H1 (cell line): Measurements from ENCODE around the gene FAIM2. TPM values are rescaled to one million over a fixed set of nuclear protein-coding genes. Genes with fewer than 3 reads are reported as not detected.

Experiments
- CTCF ChIA-PET: fragments of 300-600 bp; sonication (Branson Sonifier 250); formaldehyde crosslinking; loops from one replicate; lab custom pipeline; 2021; ENCODE audit not compliant: partially characterized antibody; lab: Charles Lee
- POLR2A ChIA-PET: fragments of 300-600 bp; sonication (Branson Sonifier 250); formaldehyde crosslinking; loops from one replicate; lab custom pipeline; 2021; ENCODE audit warnings: inconsistent platforms; ENCODE audit not compliant: partially characterized antibody; lab: Charles Lee
- DNase-seq, 2 experiments: peaks; one replicate each; pipeline versions ENCODE4 v3.0.0 to v3.0.0-alpha.2; 2010 to 2022; ENCODE audit warnings: low spot score in 2 of 2, low read depth in 1 of 2, mixed read lengths in 1 of 2
- FAIRE-seq: peaks from 2 replicates; lab custom pipeline; 2011; peaks lifted over from hg19 to GRCh38; lab: Jason Lieb, UNC
- H2AFZ ChIP-seq: 2 replicates; pipeline ENCODE4 v1.8.1; 2012; ENCODE audit warnings: low read length, inconsistent platforms
- H2AK5ac ChIP-seq: 2 replicates; pipeline ENCODE4 v1.6.1; 2013; ENCODE audit warnings: low read depth, low read length
- H2BK120ac ChIP-seq: replicated peaks from 2 replicates; pipeline ENCODE3; 2013; ENCODE audit warnings: low read depth, low read length, inconsistent platforms
- H2BK12ac ChIP-seq: 2 replicates; pipeline ENCODE4 v1.6.1; 2013; ENCODE audit warnings: low read depth, low read length
- H2BK15ac ChIP-seq: 2 replicates; pipeline ENCODE4 v1.6.1; 2013; ENCODE audit warnings: low read length
- H2BK20ac ChIP-seq: 2 replicates; pipeline ENCODE4 v1.6.1; 2013; ENCODE audit warnings: low read length
- H2BK5ac ChIP-seq: 2 replicates; pipeline ENCODE4 v1.6.1; 2013; ENCODE audit warnings: low read depth, low read length
- H3K14ac ChIP-seq: 2 replicates; pipeline ENCODE4 v1.6.1; 2013; ENCODE audit warnings: inconsistent platforms; ENCODE audit not compliant: insufficient read length
- H3K18ac ChIP-seq: 2 replicates; pipeline ENCODE4 v1.6.1; 2013; ENCODE audit warnings: low read length; ENCODE audit errors: extremely low read depth
- H3K23ac ChIP-seq: 2 replicates; pipeline ENCODE4 v1.6.1; 2013; ENCODE audit warnings: inconsistent platforms; ENCODE audit not compliant: insufficient read length
- H3K23me2 ChIP-seq: 2 replicates; pipeline ENCODE4 v1.6.1; 2013; ENCODE audit warnings: low read depth, low read length
- H3K27ac ChIP-seq: 2 replicates; pipeline ENCODE4 v1.6.1; 2011; ENCODE audit warnings: low read depth, low read length, inconsistent platforms
- H3K27me3 ChIP-seq, 4 experiments: replicated peaks in 1 of 4; 1 replicate in 1 of 4; 2 replicates in 3 of 4; pipeline versions ENCODE4 v1.6.1 to v1.8.1; 2011 to 2013; ENCODE audit warnings: low read length in 3 of 4, mild to moderate bottlenecking in 3 of 4, inconsistent platforms in 2 of 4, mixed read lengths in 2 of 4, moderate library complexity in 1 of 4; ENCODE audit not compliant: control insufficient read depth in 3 of 4, insufficient read depth in 3 of 4; ENCODE audit errors: extremely low read depth in 1 of 4
- H3K36me3 ChIP-seq, 4 experiments: 2 replicates each; pipeline versions ENCODE4 v1.6.1 to v1.8.1; 2011 to 2013; ENCODE audit warnings: mild to moderate bottlenecking in 4 of 4, low read length in 3 of 4, moderate library complexity in 2 of 4, control low read depth in 1 of 4, inconsistent platforms in 1 of 4; ENCODE audit not compliant: insufficient read depth in 4 of 4, control insufficient read depth in 2 of 4
- H3K4ac ChIP-seq: replicated peaks from 2 replicates; pipeline ENCODE3; 2013; ENCODE audit warnings: low read length, low read depth, mixed read lengths, inconsistent platforms; ENCODE audit not compliant: insufficient read length
- H3K4me1 ChIP-seq, 4 experiments: replicated peaks in 1 of 4; 1 replicate in 1 of 4; 2 replicates in 3 of 4; pipeline versions ENCODE4 v1.6.1 to v1.8.1; 2011 to 2013; ENCODE audit warnings: low read length in 3 of 4, inconsistent platforms in 2 of 4, mixed read lengths in 1 of 4; ENCODE audit not compliant: insufficient read depth in 4 of 4, control insufficient read depth in 3 of 4
- H3K4me2 ChIP-seq, 2 experiments: 2 replicates each; pipeline versions ENCODE4 v1.6.1 to v1.8.1; 2011 to 2013; ENCODE audit warnings: low read depth in 2 of 2, low read length in 2 of 2, control low read depth in 1 of 2, inconsistent platforms in 1 of 2, mild to moderate bottlenecking in 1 of 2; ENCODE audit not compliant: insufficient read depth in 1 of 2
- H3K4me3 ChIP-seq, 4 experiments: fragments of 200-600, 300-600 bp in 1 of 4; sonication (generic), shearing (Covaris generic), sonication (Bioruptor Twin) in 1 of 4; 2 replicates each; pipeline versions ENCODE4 v1.5.1 to v1.8.1; 2011 to 2016; ENCODE audit warnings: low read length in 4 of 4, low read depth in 3 of 4, control low read depth in 2 of 4, inconsistent platforms in 2 of 4, mild to moderate bottlenecking in 2 of 4, mixed read lengths in 1 of 4, moderate library complexity in 1 of 4; ENCODE audit not compliant: insufficient read depth in 2 of 4; ENCODE audit errors: extremely low read depth in 1 of 4
- H3K56ac ChIP-seq: replicated peaks from 2 replicates; pipeline ENCODE3; 2013; ENCODE audit warnings: low read depth, mild to moderate bottlenecking, mixed read lengths, low read length, inconsistent platforms; ENCODE audit not compliant: insufficient read length
- H3K79me1 ChIP-seq: 2 replicates; pipeline ENCODE4 v1.6.1; 2013; ENCODE audit warnings: low read depth, low read length, control low read depth
- H3K79me2 ChIP-seq, 2 experiments: 2 replicates each; pipeline versions ENCODE4 v1.6.1 to v1.8.1; 2012 to 2013; ENCODE audit warnings: low read length in 2 of 2, mild to moderate bottlenecking in 2 of 2, inconsistent platforms in 1 of 2; ENCODE audit not compliant: insufficient read depth in 2 of 2, control insufficient read depth in 1 of 2
- H3K9ac ChIP-seq, 4 experiments: replicated peaks in 1 of 4; 1 replicate in 1 of 4; 2 replicates in 3 of 4; pipeline versions ENCODE4 v1.6.1 to v1.8.1; 2011 to 2013; ENCODE audit warnings: low read depth in 3 of 4, low read length in 3 of 4, control low read depth in 2 of 4, mild to moderate bottlenecking in 2 of 4, moderate library complexity in 2 of 4, inconsistent platforms in 1 of 4; ENCODE audit errors: extremely low read depth in 1 of 4
- H3K9me3 ChIP-seq, 2 experiments: 2 replicates each; pipeline versions ENCODE4 v1.6.1 to v1.8.1; 2012 to 2013; ENCODE audit warnings: mild to moderate bottlenecking in 2 of 2, moderate library complexity in 2 of 2, control low read depth in 1 of 2, inconsistent platforms in 1 of 2, low read depth in 1 of 2, low read length in 1 of 2, mixed read lengths in 1 of 2; ENCODE audit not compliant: insufficient read depth in 2 of 2
- H4K20me1 ChIP-seq, 2 experiments: replicated peaks in 1 of 2; 2 replicates each; pipeline versions ENCODE3 to v1.8.1; 2011 to 2013; ENCODE audit warnings: inconsistent platforms in 2 of 2, low read length in 2 of 2, mild to moderate bottlenecking in 1 of 2; ENCODE audit not compliant: insufficient read depth in 2 of 2, control insufficient read depth in 1 of 2
- H4K5ac ChIP-seq: 2 replicates; pipeline ENCODE4 v1.6.1; 2013; ENCODE audit warnings: low read length, low read depth, mixed read lengths, inconsistent platforms; ENCODE audit not compliant: insufficient read length
- H4K8ac ChIP-seq: 2 replicates; pipeline ENCODE4 v1.8.0; 2013; ENCODE audit warnings: mild to moderate bottlenecking, moderate library complexity, low read length, inconsistent platforms; ENCODE audit not compliant: insufficient read depth; ENCODE audit errors: extremely low read depth
- H4K91ac ChIP-seq: replicated peaks from 2 replicates; pipeline ENCODE3; 2013; ENCODE audit warnings: low read length, mixed read lengths, inconsistent platforms; ENCODE audit not compliant: insufficient read length
- BACH1 ChIP-seq: IDR thresholded peaks from 2 replicates; pipeline ENCODE4 v1.6.1; 2012; ENCODE audit warnings: low read length, improper control_type of control experiment
- KDM1A ChIP-seq: fragments of 200-600, 300-600 bp; sonication (generic); IDR thresholded peaks from 2 replicates; pipeline ENCODE4 v1.7.1; 2016; ENCODE audit warnings: mild to moderate bottlenecking, low read length, borderline replicate concordance
- NRF1 ChIP-seq: IDR thresholded peaks from 2 replicates; pipeline ENCODE4 v1.6.1; 2011; ENCODE audit warnings: mild to moderate bottlenecking, low read depth, low read length, improper control_type of control experiment
- PHF8 ChIP-seq: fragments of 200-600 bp; sonication (generic); conservative IDR thresholded peaks from 2 replicates; pipeline ENCODE4 v1.7.1; 2012; ENCODE audit warnings: low read depth, mild to moderate bottlenecking, inconsistent platforms, low read length, moderate library complexity
- RNF2 ChIP-seq: fragments of 200-900, 300-1000 bp; sonication (generic); IDR thresholded peaks from 2 replicates; pipeline ENCODE4 v1.7.1; 2016; ENCODE audit warnings: borderline replicate concordance, low read depth, mild to moderate bottlenecking, antibody characterized with exemption, low read length; ENCODE audit not compliant: poor library complexity, severe bottlenecking; ENCODE audit errors: missing control alignments
- SAP30 ChIP-seq: fragments of 300-600 bp; sonication (generic); IDR thresholded peaks from 2 replicates; pipeline ENCODE4 v1.7.1; 2012; ENCODE audit warnings: low read length, moderate library complexity, mild to moderate bottlenecking, inconsistent platforms; ENCODE audit not compliant: insufficient read depth, insufficient replicate concordance
- SIN3A ChIP-seq, 2 experiments: IDR thresholded peaks in 1 of 2; conservative IDR thresholded peaks in 1 of 2; 2 replicates each; pipeline ENCODE4 v1.6.1; 2011 to 2012; ENCODE audit warnings: low read length in 2 of 2, improper control_type of control experiment in 1 of 2, low read depth in 1 of 2, mild to moderate bottlenecking in 1 of 2
- SIRT6 ChIP-seq: IDR thresholded peaks from one replicate; pipeline ENCODE4 v1.7.1; 2012; ENCODE audit warnings: low read length, inconsistent platforms
- TCF12 ChIP-seq: IDR thresholded peaks from 2 replicates; pipeline ENCODE4 v1.6.1; 2011; ENCODE audit warnings: low read depth, mild to moderate bottlenecking, low read length
- WGBS, 2 experiments: shearing (Covaris generic) in 1 of 2; methylation state at CpG; one replicate each; pipeline versions ENCODE4 v1.1.6 to v1.1.7; 2013 to 2015; ENCODE audit warnings: low lambda C conversion rate in 2 of 2, mixed read lengths in 2 of 2, inconsistent platforms in 1 of 2, low coverage in 1 of 2, missing lambda C conversion rate in 1 of 2; ENCODE audit not compliant: insufficient replicate concordance in 2 of 2, insufficient coverage in 1 of 2, insufficient read length in 1 of 2; ENCODE audit errors: extremely low coverage in 1 of 2, missing lambda C conversion rate in 1 of 2; 5-methylcytosine and 5-hydroxymethylcytosine counted together
- polyA plus RNA-seq, 7 experiments: library from polyadenylated mRNA; depleted of rRNA in 3 of 7; stranded (reverse) in 5 of 7; unstranded in 2 of 7; fragments of >200 nt in 5 of 7; fragments of 200-250 nt in 2 of 7; gene quantifications; 1 replicate in 5 of 7; 2 replicates in 1 of 7; 4 replicates in 1 of 7; pipeline versions ENCODE4 v1.2.1 to v1.2.3, GENCODE V29; 2011 to 2013; ENCODE audit warnings: missing spikeins in 2 of 7, mixed read lengths in 2 of 7
- total RNA-seq: library from RNA; stranded (reverse); fragmentation: NEBNext Ultra II Directional; extraction: Animal tissue kit (Norgen Biotek cat#: 25700); gene quantifications from 2 replicates; pipeline ENCODE4 v1.2.1, GENCODE V29; 2021
- TF ChIP-seq, protein P1 (sequence below): IDR thresholded peaks from 2 replicates; pipeline ENCODE4 v1.6.1; 2012; ENCODE audit warnings: inconsistent platforms

FAIM2 gene
- total and polyA plus RNA-seq, 2 of the 8 experiments (the other 6 are each of a cell fraction or from before 2014, with no cell fraction given), result 0.89 to 1.3 TPM

DNA sequence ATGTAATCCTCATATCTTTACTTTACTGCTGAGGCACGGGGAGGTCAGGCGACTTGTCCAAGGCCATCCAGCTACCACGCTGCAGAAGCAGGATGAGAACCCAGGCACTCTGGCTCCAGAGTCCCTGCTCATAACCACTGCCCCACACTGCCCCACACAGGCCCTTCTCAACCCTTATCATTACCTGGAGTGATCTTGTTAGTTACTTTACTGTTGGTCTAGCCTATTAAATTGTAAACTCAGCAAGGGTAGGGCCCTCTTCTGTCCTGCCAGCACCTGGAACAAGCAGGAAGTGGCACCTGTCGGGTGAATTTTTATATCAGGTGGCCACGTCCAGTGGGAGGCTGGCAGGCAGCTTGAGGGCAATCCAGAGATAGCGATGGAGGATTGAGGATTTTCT lies 12.2 kb downstream of the FAIM2 start:
- Histone ChIP-seq H2BK120ac (no peak overlapping the region), H4K91ac (no peak overlapping the region), H3K36me3 (no peaks in the 10 kb centered on the region), H3K18ac (no peak overlapping the region), H2BK15ac (no peak overlapping the region)
- POLR2A ChIA-PET, result interaction anchor here (0.6 kb wide), 1 partner anchor 57 kb away, joined by 4 read pairs; no protein-coding TSS in a partner anchor
- TF ChIP-seq SAP30 (no peak), KDM1A (no peak), RNF2 (no peak), NRF1 (no peak), SIN3A (conservative IDR thresholded peaks at IDR 0.05 in 1 of 2, IDR thresholded peaks at IDR 0.05 in 1 of 2; ENCODE audit: low read depth in 1 of 2, low read length in 2 of 2) (no peak), TCF12 (no peak), PHF8 (no peak), BACH1 (no peak), SIRT6 (no peak)
- TF ChIP-seq, protein P1, sequence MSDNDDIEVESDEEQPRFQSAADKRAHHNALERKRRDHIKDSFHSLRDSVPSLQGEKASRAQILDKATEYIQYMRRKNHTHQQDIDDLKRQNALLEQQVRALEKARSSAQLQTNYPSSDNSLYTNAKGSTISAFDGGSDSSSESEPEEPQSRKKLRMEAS, result no peak
- TF ChIP-seq, all 59 proteins: peak for 0
- Histone ChIP-seq H3K79me2 (no peaks in the 10 kb centered on the region), H3K27me3 (peaks cover 0 to 11% (median 2%) of the 10 kb centered on the region in 4 experiments; a peak in 5 of 7 replicates), H3K9ac (no peak overlapping the region), H2BK5ac (no peak overlapping the region), H3K56ac (no peak overlapping the region), H3K23ac (no peak overlapping the region), H3K9me3 (no peaks in the 10 kb centered on the region), H3K23me2 (no peaks in the 10 kb centered on the region; the same call in 1 of the 2 replicates), H3K4me3 (no peak overlapping the region), H2AK5ac (no peak overlapping the region; the same call in 1 of the 2 replicates), H3K79me1 (no peaks in the 10 kb centered on the region), H2AFZ (no peak overlapping the region), H3K4me1 (peaks cover 0 to 13% (median 6%) of the 10 kb centered on the region in 4 experiments; a peak in 5 of 7 replicates), H2BK20ac (0 out of 2 replicates have a peak overlapping the region, but pooled peaks have one; percentile 27), H3K4me2 (no peak overlapping the region), H4K20me1 (no peaks in the 10 kb centered on the region), H3K4ac (no peak overlapping the region), H4K5ac (no peak overlapping the region), H3K27ac (no peak overlapping the region), H3K14ac (no peak overlapping the region), H4K8ac (no peak overlapping the region), H2BK12ac (no peak overlapping the region)
- WGBS, 2 experiments, result 96% methylated on average over 6 of the region's 6 CpGs; no CpG with 5 or more reads in 1 of the 2 experiments
- CTCF ChIA-PET, result interaction anchor here (1.0 to 12.4 kb wide), 7 partner anchors 9 to 76 kb away, joined by 3 to 107 read pairs (median 15); no protein-coding TSS in a partner anchor
- DNase-seq, result no peak
- no peak for FAIRE-seq
